Gastrocnemius medialis (tissue), 4 donors: ENCODE measurements around the gene BMERB1. TPM values are rescaled to one million over a fixed set of nuclear protein-coding genes. Genes with fewer than 3 reads are reported as not detected.
A peak's percentile ranks its signal among the peaks of the same experiment; 100 is the strongest.
"Not testable (repeated sequence)": the region's sequence is repeated elsewhere in the genome, so short reads cannot be mapped to it uniquely, and the experiment has no call there.

Experiments
- ATAC-seq, 2 donors: fragments of 150-250 bp; one replicate each; pipeline ENCODE4 v1.9.1; 2016
- DNase-seq, 2 donors: peaks; one replicate each; pipeline ENCODE4 v3.0.0-alpha.2; 2019
- H3K27ac ChIP-seq, 4 donors: fragments of 200-600 bp; sonication (generic); 1 replicate in 1 of 4; 2 replicates in 3 of 4; pipeline ENCODE4 v1.5.1; 2016 to 2018; ENCODE audit warnings: mild to moderate bottlenecking in 2 of 4, moderate library complexity in 1 of 4
- H3K27me3 ChIP-seq, 3 donors: fragments of 200-600 bp; sonication (generic) in 2 of 3; 1 replicate in 1 of 3; 2 replicates in 2 of 3; pipeline versions ENCODE4 v1.5.1 to v1.6.0; 2016 to 2019; ENCODE audit warnings: mild to moderate bottlenecking in 1 of 3, moderate library complexity in 1 of 3
- H3K36me3 ChIP-seq, 2 donors: fragments of 200-600 bp; sonication (generic) in 1 of 2; one replicate each; pipeline ENCODE4 v1.5.1; 2017 to 2018
- H3K4me1 ChIP-seq, 2 donors: fragments of 200-600 bp; sonication (generic) in 1 of 2; one replicate each; pipeline ENCODE4 v1.5.1; 2016 to 2017; ENCODE audit warnings: mild to moderate bottlenecking in 2 of 2
- H3K4me3 ChIP-seq, 4 donors: fragments of 200-600 bp; sonication (generic) in 3 of 4; 1 replicate in 1 of 4; 2 replicates in 3 of 4; pipeline ENCODE4 v1.5.1; 2016 to 2019; ENCODE audit warnings: mild to moderate bottlenecking in 2 of 4
- H3K9me3 ChIP-seq, 3 donors: fragments of 200-600 bp; sonication (generic) in 2 of 3; 1 replicate in 1 of 3; 2 replicates in 2 of 3; pipeline ENCODE4 v1.5.1; 2016 to 2019
- CTCF ChIP-seq, 5 experiments: fragments of 450-650 bp in 3 of 5; fragments of 200-600 bp in 2 of 5; sonication (generic) in 2 of 5; IDR thresholded peaks in 4 of 5; conservative IDR thresholded peaks in 1 of 5; 1 replicate in 4 of 5; 2 replicates in 1 of 5; pipeline ENCODE4 v1.5.1; 2016 to 2019; ENCODE audit warnings: antibody characterized with exemption in 5 of 5, mild to moderate bottlenecking in 3 of 5, moderate library complexity in 3 of 5
- POLR2A ChIP-seq, 2 donors: fragments of 450-650 bp; IDR thresholded peaks; one replicate each; pipeline ENCODE4 v1.6.1; 2017; ENCODE audit warnings: antibody characterized with exemption in 2 of 2, mild to moderate bottlenecking in 2 of 2, moderate library complexity in 2 of 2
- in situ Hi-C, 4 donors: fragments of 200-750 bp; cut with MboI; loops; one replicate each; pipeline versions ENCODE4 v1.15.0 to v1.8.0; 2017; ENCODE audit warnings: low sequenced_read_pairs in 4 of 4
- intact Hi-C: fragments of 100-400 bp; cut with DNase I; formaldehyde crosslinking; loops from one replicate; pipeline ENCODE4 v1.15.1; 2023; ENCODE audit warnings: low total_unique reads
- total RNA-seq, 4 donors: library from RNA; depleted of rRNA; stranded (reverse); fragments of >200 nt; gene quantifications; one replicate each; pipeline versions ENCODE4 v1.1.0 to v1.2.3, GENCODE V29; 2016

The BMERB1 gene
- total RNA-seq, 4 donors from 2014 or later: 112 to 392 (median 237) TPM

- Histone ChIP-seq H3K9me3 (no peaks in the 10 kb centered on the region), H3K4me3 (no peak overlapping the region), H3K36me3 (peaks cover 0 to 14% of the 10 kb centered on the region in 2 donors), H3K4me1 (peaks cover 17 to 34% of the 10 kb centered on the region in 2 donors), H3K27me3 (no peaks in the 10 kb centered on the region), H3K27ac (peak overlapping the region; percentile 95 to 97 (median 96))
- in situ Hi-C loops (no loop called here), intact Hi-C loops (no loop called here)
- DNase-seq (no peak), ATAC-seq (no peak)
- TF ChIP-seq POLR2A (IDR thresholded peaks at IDR 0.05) (no peak), CTCF (IDR thresholded peaks at IDR 0.05 in 4 of 5, conservative IDR thresholded peaks at IDR 0.05 in 1 of 5) (no peak)
Measured at GRCh38 chr16:15403392-15403995, 30.9 kb upstream of the BMERB1 start.

- peak; percentile 19 to 49 for DNase-seq
- Histone ChIP-seq H3K36me3 (peaks cover 0 to 14% of the 10 kb centered on the region in 2 donors), H3K4me1 (peaks cover 17 to 34% of the 10 kb centered on the region in 2 donors), H3K27ac (peak overlapping the region; percentile 95 to 97 (median 96))
- H3K27me3 ChIP-seq, H3K4me3 ChIP-seq, in situ Hi-C loops, H3K9me3 ChIP-seq: not testable (repeated sequence)
- ATAC-seq: peak; percentile 60 to 65
- intact Hi-C loops: loop anchor here (2.0 kb wide), 2 partner anchors 159 to 205 kb away; no protein-coding TSS in a partner anchor
Measured at GRCh38 chr16:15404091-15404490, 30.3 kb upstream of the BMERB1 start.

- no peaks in the 10 kb centered on the region for H3K9me3 ChIP-seq
- H3K27me3 ChIP-seq: no peaks in the 10 kb centered on the region
- TF ChIP-seq CTCF (IDR thresholded peaks at IDR 0.05 in 4 of 5, conservative IDR thresholded peaks at IDR 0.05 in 1 of 5): no peak
- intact Hi-C loops (loop anchor here (2.0 to 5.0 kb wide), 3 partner anchors 113 to 204 kb away; no protein-coding TSS in a partner anchor), in situ Hi-C loops (no loop called here)
- peak; percentile 92 to 94 for DNase-seq
- peaks cover 17 to 34% of the 10 kb centered on the region in 2 donors for H3K4me1 ChIP-seq
- no peak overlapping the region for H3K4me3 ChIP-seq
- peak overlapping the region; percentile 95 to 97 (median 96) for H3K27ac ChIP-seq
- peaks cover 0 to 14% of the 10 kb centered on the region in 2 donors for H3K36me3 ChIP-seq
- ATAC-seq: peak; percentile 92 to 94
Measured at GRCh38 chr16:15404792-15405191, 29.6 kb upstream of the BMERB1 start.

- H3K9me3 ChIP-seq, DNase-seq, H3K4me3 ChIP-seq, H3K36me3 ChIP-seq, H3K27me3 ChIP-seq, ATAC-seq, in situ Hi-C loops: not testable (repeated sequence)
- Histone ChIP-seq H3K4me1 (peaks cover 20 to 34% of the 10 kb centered on the region in 2 donors), H3K27ac (peak overlapping the region; percentile 95 to 97 (median 96))
- intact Hi-C loops: loop anchor here (5.0 kb wide), 1 partner anchor 110 kb away; no protein-coding TSS in a partner anchor
Measured at GRCh38 chr16:15407756-15408155, 26.6 kb upstream of the BMERB1 start.

- DNase-seq, in situ Hi-C loops, H3K36me3 ChIP-seq, H3K9me3 ChIP-seq, ATAC-seq, H3K27me3 ChIP-seq, H3K4me3 ChIP-seq: not testable (repeated sequence)
- H3K4me1 ChIP-seq: peaks cover 11 to 25% of the 10 kb centered on the region in 2 donors
- intact Hi-C loops: loop anchor here (5.0 kb wide), 1 partner anchor 108 kb away; no protein-coding TSS in a partner anchor
- peak overlapping the region in 2 of 4 donors; percentile 95 to 96 for H3K27ac ChIP-seq
Measured at GRCh38 chr16:15409476-15409875, 24.9 kb upstream of the BMERB1 start.

GRCh38 chr16:15415511-15415985, 18.8 kb upstream of the BMERB1 start:
- H3K27ac ChIP-seq: peak overlapping the region in 2 of 4 donors; percentile 20 to 47
- no peak overlapping the region for H3K4me3 ChIP-seq
- DNase-seq (no peak), ATAC-seq (no peak)
- H3K9me3 ChIP-seq: no peaks in the 10 kb centered on the region
- in situ Hi-C loops: no loop called here
- intact Hi-C loops: no loop called here
- TF ChIP-seq POLR2A (IDR thresholded peaks at IDR 0.05): no peak
- no peaks in the 10 kb centered on the region for H3K36me3 ChIP-seq
- H3K4me1 ChIP-seq: peaks cover 3 to 14% of the 10 kb centered on the region in 2 donors
- no peaks in the 10 kb centered on the region for H3K27me3 ChIP-seq
